Keratinocyte (primary cell): ENCODE results near the gene LIN7A. TPM values are rescaled to one million over a fixed set of nuclear protein-coding genes. Genes with fewer than 3 reads are reported as not detected.

ENCODE experiments used
- DNase-seq: peaks from one replicate; pipeline ENCODE4 v3.0.0-alpha.2; 2011; ENCODE audit warnings: low read depth, missing footprints, low spot score
- FAIRE-seq: peaks from 2 replicates; lab custom pipeline; 2011; peaks lifted over from hg19 to GRCh38; lab: Jason Lieb, UNC
- H2AFZ ChIP-seq: 2 replicates; pipeline ENCODE4 v1.6.0; 2012; ENCODE audit warnings: low read length, control low read depth, inconsistent platforms; ENCODE audit not compliant: control insufficient read depth
- H3K27ac ChIP-seq: 2 replicates; pipeline ENCODE4 v1.5.1; 2011; ENCODE audit warnings: low read length; ENCODE audit not compliant: control insufficient read depth, insufficient read depth
- H3K27me3 ChIP-seq: 3 replicates; pipeline ENCODE4 v1.6.0; 2011; ENCODE audit warnings: low read length; ENCODE audit not compliant: control insufficient read depth, insufficient read depth; ENCODE audit errors: extremely low read depth
- H3K36me3 ChIP-seq, 2 experiments: 2 replicates in 1 of 2; 3 replicates in 1 of 2; pipeline ENCODE4 v1.5.1; 2011; ENCODE audit warnings: low read length in 2 of 2, mild to moderate bottlenecking in 1 of 2; ENCODE audit not compliant: control insufficient read depth in 2 of 2, insufficient read depth in 2 of 2; ENCODE audit errors: extremely low read depth in 1 of 2
- H3K4me1 ChIP-seq: 3 replicates; pipeline ENCODE4 v1.5.1; 2011; ENCODE audit warnings: low read length; ENCODE audit not compliant: control insufficient read depth, insufficient read depth; ENCODE audit errors: extremely low read depth
- H3K4me2 ChIP-seq: 3 replicates; pipeline ENCODE4 v1.6.0; 2011; ENCODE audit warnings: low read depth, low read length; ENCODE audit not compliant: control insufficient read depth, insufficient read depth; ENCODE audit errors: extremely low read depth
- H3K4me3 ChIP-seq, 3 experiments: fragments of 200-600 bp in 1 of 3; sonication (generic) in 1 of 3; 2 replicates in 2 of 3; 3 replicates in 1 of 3; pipeline ENCODE4 v1.5.1; 2011 to 2016; ENCODE audit warnings: low read length in 3 of 3, mild to moderate bottlenecking in 3 of 3, control low read depth in 2 of 3, inconsistent platforms in 1 of 3, low read depth in 1 of 3, mixed read lengths in 1 of 3, mixed run types in 1 of 3, moderate library complexity in 1 of 3; ENCODE audit not compliant: control insufficient read depth in 2 of 3, insufficient read depth in 2 of 3; ENCODE audit errors: extremely low read depth in 1 of 3
- H3K79me2 ChIP-seq: 2 replicates; pipeline ENCODE4 v1.6.0; 2012; ENCODE audit warnings: low read length; ENCODE audit not compliant: control insufficient read depth, insufficient read depth
- H3K9ac ChIP-seq: 3 replicates; pipeline ENCODE4 v1.6.0; 2011; ENCODE audit warnings: low read length; ENCODE audit not compliant: control insufficient read depth, insufficient read depth; ENCODE audit errors: extremely low read depth
- H3K9me1 ChIP-seq: 3 replicates; pipeline ENCODE4 v1.6.0; 2011; ENCODE audit warnings: low read length; ENCODE audit not compliant: control insufficient read depth, insufficient read depth; ENCODE audit errors: extremely low read depth
- H3K9me3 ChIP-seq: 2 replicates; pipeline ENCODE4 v1.5.1; 2012; ENCODE audit warnings: low read depth, low read length; ENCODE audit not compliant: control insufficient read depth
- H4K20me1 ChIP-seq: 3 replicates; pipeline ENCODE4 v1.6.0; 2011; ENCODE audit warnings: low read length; ENCODE audit not compliant: control insufficient read depth, insufficient read depth; ENCODE audit errors: extremely low read depth
- EZH2 ChIP-seq: IDR thresholded peaks from one replicate; pipeline ENCODE4 v1.6.1; 2012; ENCODE audit warnings: inconsistent platforms, mild to moderate bottlenecking, low read length, moderate library complexity
- dilution Hi-C: fragments of 300-500 bp; cut with MboI; formaldehyde crosslinking; loops from one replicate; pipeline ENCODE4 v1.7.0; 2020; ENCODE audit warnings: low sequenced_read_pairs; ENCODE audit not compliant: extremely low pct_ligation_motif_present
- polyA plus RNA-seq, 5 experiments: library from polyadenylated mRNA; depleted of rRNA in 3 of 5; stranded (reverse) in 3 of 5; stranded (forward) in 1 of 5; unstranded in 1 of 5; fragments of >200 nt; gene quantifications; 1 replicate in 1 of 5; 2 replicates in 3 of 5; 3 replicates in 1 of 5; pipeline versions ENCODE4 v1.2.1 to v1.2.3, GENCODE V29; 2011 to 2012; ENCODE audit warnings: missing spikeins in 2 of 5, low read depth in 1 of 5, low replicate concordance in 1 of 5
- TF ChIP-seq, protein P1 (sequence below), 3 experiments: IDR thresholded peaks in 1 of 3; conservative IDR thresholded peaks in 1 of 3; optimal IDR thresholded peaks in 1 of 3; 2 replicates in 2 of 3; 3 replicates in 1 of 3; pipeline versions ENCODE3 to v1.5.1; 2011; ENCODE audit warnings: low read length in 3 of 3, mild to moderate bottlenecking in 3 of 3, moderate library complexity in 2 of 3, control low read depth in 1 of 3, inconsistent platforms in 1 of 3; ENCODE audit not compliant: insufficient read depth in 2 of 3; ENCODE audit errors: extremely low read depth in 1 of 3

Gene LIN7A
- polyA plus RNA-seq, 1 donor (not counting 4 experiments of a cell fraction or from before 2014, with no cell fraction given), result not detected

GRCh38 chr12:80834724-80835123, 103.0 kb downstream of the LIN7A start:
- TF ChIP-seq EZH2, result no peak
- TF ChIP-seq, protein P1, sequence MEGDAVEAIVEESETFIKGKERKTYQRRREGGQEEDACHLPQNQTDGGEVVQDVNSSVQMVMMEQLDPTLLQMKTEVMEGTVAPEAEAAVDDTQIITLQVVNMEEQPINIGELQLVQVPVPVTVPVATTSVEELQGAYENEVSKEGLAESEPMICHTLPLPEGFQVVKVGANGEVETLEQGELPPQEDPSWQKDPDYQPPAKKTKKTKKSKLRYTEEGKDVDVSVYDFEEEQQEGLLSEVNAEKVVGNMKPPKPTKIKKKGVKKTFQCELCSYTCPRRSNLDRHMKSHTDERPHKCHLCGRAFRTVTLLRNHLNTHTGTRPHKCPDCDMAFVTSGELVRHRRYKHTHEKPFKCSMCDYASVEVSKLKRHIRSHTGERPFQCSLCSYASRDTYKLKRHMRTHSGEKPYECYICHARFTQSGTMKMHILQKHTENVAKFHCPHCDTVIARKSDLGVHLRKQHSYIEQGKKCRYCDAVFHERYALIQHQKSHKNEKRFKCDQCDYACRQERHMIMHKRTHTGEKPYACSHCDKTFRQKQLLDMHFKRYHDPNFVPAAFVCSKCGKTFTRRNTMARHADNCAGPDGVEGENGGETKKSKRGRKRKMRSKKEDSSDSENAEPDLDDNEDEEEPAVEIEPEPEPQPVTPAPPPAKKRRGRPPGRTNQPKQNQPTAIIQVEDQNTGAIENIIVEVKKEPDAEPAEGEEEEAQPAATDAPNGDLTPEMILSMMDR (optimal IDR thresholded peaks at IDR 0.05 in 1 of 3, IDR thresholded peaks at IDR 0.05 in 1 of 3, conservative IDR thresholded peaks at IDR 0.05 in 1 of 3; ENCODE audit: extremely low read depth in 1 of 3, insufficient read depth in 2 of 3, low read length in 3 of 3), result no peak
- no peak overlapping the region for H2AFZ ChIP-seq
- no peaks in the 10 kb centered on the region for H3K79me2 ChIP-seq
- DNase-seq, result no peak
- no peaks in the 10 kb centered on the region for H3K9me1 ChIP-seq
- no peaks in the 10 kb centered on the region for H3K9me3 ChIP-seq
- dilution Hi-C loops, result no loop called here
- no peak for FAIRE-seq
- H3K9ac ChIP-seq, result no peak overlapping the region
- no peaks in the 10 kb centered on the region for H3K4me1 ChIP-seq
- no peak overlapping the region for H3K27ac ChIP-seq
- no peaks in the 10 kb centered on the region for H3K27me3 ChIP-seq
- no peaks in the 10 kb centered on the region for H4K20me1 ChIP-seq
- no peaks in the 10 kb centered on the region for H3K36me3 ChIP-seq
- H3K4me2 ChIP-seq, result no peak overlapping the region
- H3K4me3 ChIP-seq, result no peak overlapping the region

DNA sequence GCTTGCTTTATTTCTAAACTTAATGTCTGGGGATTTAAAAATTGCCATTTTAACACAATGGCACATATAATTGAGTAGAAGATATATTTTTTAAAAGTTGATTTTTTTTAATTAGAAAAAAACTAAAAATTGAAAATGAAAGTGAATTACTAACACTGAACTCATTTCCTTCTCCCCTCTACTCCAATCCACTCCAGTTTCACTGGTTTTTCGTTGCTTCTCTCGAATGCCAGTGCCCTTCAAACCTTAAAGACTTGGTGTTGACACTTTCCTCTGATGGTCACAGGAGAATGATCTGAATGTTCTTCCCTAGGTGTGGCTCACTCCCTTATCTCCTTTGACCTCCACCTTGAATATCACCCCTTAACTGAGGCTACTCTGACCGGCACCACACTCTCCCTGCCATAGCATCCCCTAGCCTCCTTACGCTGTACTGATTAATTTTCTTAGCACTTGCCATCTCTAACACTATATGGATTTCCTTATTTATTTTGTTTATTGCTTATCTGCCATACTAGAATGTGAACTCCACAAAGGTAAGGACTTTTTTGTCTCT, 107.1 kb downstream of the LIN7A start:
- Histone ChIP-seq H3K4me1 (no peaks in the 10 kb centered on the region), H4K20me1 (no peaks in the 10 kb centered on the region), H2AFZ (no peak overlapping the region), H3K9me1 (no peaks in the 10 kb centered on the region), H3K27ac (no peak overlapping the region), H3K9ac (no peak overlapping the region), H3K9me3 (no peaks in the 10 kb centered on the region), H3K4me2 (no peak overlapping the region), H3K4me3 (no peak overlapping the region), H3K79me2 (no peaks in the 10 kb centered on the region), H3K27me3 (no peaks in the 10 kb centered on the region), H3K36me3 (no peaks in the 10 kb centered on the region)
- no peak for DNase-seq
- FAIRE-seq, result no peak
- dilution Hi-C loops, result no loop called here
- TF ChIP-seq, protein P1 (optimal IDR thresholded peaks at IDR 0.05 in 1 of 3, IDR thresholded peaks at IDR 0.05 in 1 of 3, conservative IDR thresholded peaks at IDR 0.05 in 1 of 3; ENCODE audit: extremely low read depth in 1 of 3, insufficient read depth in 2 of 3, low read length in 3 of 3), result no peak
- TF ChIP-seq EZH2, result no peak
